Fibroblast of peridontal ligament (primary cell): Measurements from ENCODE around the gene TJP1.
"Not testable (repeated sequence)": the region's sequence is repeated elsewhere in the genome, so short reads cannot be mapped to it uniquely, and the experiment has no call there.

ENCODE experiments used
- DNase-seq: peaks from one replicate; pipeline ENCODE4 v3.0.0-alpha.2; 2010; ENCODE audit errors: extremely low read depth

TJP1 gene

GRCh38 chr15:29681946-29682345, 140.3 kb downstream of the TJP1 start:
- no peak for DNase-seq

DNA sequence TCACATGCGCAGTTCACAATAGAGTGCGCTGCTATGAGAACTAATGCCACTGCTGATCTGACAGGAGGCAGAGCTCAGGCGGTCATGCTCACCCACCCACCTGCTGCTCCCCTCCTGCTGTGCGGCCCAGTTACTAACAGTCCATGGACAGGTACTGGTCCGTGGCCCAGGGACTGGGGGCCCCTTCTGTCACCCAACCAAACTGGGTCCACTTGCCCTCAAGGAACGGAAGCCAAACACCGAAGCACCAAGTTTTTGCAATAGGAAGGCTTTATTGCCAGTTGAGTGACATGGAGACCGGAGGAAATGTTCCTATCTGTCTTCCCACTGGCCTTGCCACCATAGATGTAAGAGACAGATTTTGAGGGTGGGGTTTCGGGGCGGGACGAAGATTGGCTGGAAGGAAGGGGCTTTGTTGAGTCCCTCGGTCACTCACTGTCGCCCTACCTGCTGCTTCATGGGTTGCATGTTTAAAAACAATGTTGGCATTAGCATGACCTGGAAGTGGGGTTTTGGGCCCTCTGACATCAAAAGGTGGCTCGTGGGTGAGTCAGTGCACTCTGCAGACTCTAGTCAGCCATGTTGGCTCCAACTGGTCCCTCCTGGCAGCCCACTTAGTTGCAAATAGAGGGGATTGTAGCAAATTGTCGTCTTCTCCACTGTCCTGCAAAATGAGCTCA, 141.0 kb downstream of the TJP1 start:
- no peak for DNase-seq

- DNase-seq, result no peak
Measured at GRCh38 chr15:29680465-29681165, 141.7 kb downstream of the TJP1 start.

DNA sequence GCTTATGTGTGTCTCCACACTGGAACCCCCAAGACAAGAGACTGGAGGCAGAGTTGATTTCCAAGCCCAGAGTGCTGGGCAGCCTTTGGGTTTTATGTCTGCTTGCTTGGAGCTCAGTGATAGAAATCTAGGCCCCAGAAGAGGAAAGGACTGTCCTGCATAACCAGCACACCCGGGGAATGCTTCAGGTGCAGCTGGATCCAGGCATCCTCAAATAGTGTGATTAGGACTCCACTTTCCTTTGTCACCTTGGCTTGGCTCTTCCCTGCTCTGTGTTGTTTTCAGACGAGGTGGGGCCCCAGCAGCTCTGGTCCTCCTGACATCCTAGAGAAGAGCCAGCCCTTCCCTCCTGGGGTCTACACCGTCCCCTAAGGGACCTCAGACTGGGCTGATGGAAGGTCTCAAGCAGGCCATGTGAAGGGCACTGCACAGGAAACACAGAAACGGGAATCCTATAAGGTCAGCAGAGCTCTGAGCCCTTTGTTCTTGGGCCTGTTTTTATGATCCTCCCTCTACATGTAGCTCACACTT, 143.7 kb downstream of the TJP1 start:
- DNase-seq, result no peak

DNA sequence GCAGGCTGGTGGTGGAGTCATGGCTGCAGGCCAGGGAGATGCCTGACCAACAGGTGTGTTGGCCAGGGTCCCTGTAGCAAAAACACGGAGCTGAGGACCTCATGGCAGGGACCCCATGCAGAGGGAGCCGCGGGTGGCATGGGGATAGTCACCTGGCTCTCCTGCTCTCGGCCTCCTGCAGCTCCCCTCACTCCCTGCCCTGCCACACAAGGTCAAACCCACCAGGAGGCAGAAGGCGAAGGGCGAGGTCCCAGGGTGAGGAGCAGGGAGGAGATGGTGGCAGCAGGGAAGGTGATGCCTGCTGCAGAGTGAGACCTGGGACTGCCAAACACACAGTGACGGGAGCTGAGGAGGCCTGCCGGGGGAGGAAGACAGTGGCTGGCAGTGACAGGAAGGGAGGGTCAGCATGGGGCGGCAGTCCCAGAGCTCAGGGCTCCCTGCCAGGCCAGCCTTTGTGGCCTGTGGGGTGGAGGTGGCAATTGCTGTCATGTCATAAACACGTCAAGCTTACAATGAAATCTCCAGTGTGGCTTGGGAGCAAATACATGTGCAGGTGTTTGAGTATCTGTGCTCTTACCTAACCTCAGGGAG, 144.3 kb downstream of the TJP1 start:
- DNase-seq, result no peak

DNA sequence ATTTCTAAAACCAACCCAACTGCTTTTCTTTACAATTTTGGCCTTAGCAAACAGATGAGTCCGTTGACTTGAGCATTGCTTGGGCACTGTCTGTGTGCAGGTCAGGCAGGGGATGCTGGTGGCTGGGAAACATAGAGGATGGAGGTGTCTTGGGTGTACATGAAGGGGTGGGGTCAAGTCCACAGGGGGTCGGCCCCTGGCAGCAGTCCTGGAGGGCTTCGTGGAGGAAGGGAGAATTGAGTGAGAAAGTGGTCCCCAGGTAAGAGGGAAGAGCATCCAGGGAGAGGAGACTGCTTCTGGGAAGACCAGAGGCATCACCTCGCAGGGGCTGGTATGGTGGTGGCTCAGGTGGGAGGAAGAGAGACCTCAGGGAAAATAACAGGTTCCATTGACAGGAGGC, 144.8 kb downstream of the TJP1 start:
- DNase-seq, result no peak

GRCh38 chr15:29676961-29677402, 145.3 kb downstream of the TJP1 start:
- no peak for DNase-seq

DNA sequence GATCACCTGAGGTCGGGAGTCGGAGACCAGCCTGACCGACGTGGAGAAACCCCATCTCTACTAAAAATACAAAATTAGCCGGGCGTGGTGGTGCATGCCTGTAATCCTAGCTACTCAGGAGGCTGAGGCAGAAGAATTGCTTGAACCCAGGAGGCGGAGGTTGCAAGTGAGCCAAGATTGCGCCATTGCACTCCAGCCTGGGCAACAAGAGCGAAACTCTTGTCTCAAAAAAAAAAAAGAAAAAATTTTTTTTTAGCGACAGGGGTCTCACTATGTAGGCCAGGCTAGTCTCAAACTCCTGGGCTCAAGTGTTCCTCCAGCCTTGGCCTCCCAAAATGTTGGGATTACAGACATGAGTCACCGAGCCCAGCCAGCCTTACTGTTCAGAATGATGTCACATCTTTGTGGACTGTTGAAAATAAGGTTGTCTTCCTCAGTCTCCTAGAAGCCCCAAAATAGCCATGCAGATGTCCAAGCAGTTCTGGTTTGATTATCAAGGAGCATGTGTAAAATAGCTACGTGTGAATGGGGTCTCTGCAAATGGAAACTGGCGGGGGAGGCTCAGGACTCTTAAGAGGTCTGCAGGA, 145.8 kb downstream of the TJP1 start:
- DNase-seq, result not testable (repeated sequence)

- DNase-seq, result no peak
Measured at GRCh38 chr15:29675791-29676301, 146.4 kb downstream of the TJP1 start.

DNA sequence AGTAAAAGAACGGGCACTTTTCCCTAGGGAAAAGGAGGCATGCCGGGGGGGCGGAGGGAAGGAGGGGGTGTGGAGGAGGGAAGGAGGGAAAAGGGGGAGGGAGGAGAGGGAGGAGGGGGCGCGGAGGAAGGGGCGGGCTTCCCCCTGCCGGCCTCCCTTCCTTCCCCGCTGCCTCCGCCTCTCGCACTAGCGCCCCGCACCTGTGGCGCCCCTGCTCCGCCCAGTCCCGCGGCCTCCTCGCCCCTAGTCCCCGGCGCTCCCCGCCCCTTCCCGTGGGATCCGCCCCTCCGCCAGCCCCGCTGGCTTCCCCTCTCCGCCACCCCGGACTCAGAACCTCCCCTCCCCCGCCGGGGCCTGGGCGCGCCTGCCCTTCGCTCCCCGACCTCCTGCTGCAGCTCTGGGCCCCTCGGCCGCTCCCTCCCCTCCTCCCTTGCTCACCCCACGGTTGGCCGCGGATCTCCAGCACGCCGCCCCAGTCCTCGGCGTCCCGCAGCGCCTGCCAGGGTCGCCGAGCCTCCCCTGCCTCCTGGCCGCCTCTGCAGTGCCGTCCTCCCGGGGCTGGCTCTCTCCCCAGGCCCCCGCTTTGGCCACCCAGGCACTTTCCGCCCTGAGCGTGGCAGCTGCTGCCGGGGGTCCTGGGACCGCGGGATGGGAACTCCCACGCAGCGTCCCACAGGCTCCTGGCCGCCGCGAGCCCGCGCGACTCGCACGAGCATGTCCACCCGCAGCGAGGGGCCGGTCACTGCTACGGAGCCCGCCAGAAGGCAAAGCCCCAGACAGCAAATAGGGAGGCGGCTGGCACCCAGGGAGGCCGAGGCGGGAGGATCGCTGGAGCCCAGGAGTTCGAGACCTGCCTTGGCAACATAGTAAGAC, 147.4 kb downstream of the TJP1 start:
- DNase-seq, result no peak

- DNase-seq, result no peak
Measured at GRCh38 chr15:29672923-29673809, 149.1 kb downstream of the TJP1 start.

DNA sequence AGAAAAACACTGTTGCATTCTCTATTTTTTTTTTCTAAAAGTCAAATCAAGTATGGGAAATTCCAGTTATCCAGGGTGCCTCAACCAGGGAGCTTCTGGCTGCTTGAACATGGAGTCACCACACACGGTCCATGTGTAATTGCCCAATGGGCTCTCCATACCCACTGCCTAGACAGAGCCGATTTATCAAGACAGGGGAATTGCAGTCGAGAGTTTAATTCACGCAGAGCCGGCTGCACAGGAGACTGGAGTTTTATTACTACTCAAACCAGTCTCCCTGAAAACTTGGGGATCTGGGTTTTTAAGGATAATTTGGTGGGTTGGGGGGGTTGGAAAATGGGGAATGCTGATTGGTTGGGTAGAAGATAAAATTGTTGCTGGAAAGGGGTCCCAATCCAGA, 149.8 kb downstream of the TJP1 start:
- DNase-seq, result no peak

DNA sequence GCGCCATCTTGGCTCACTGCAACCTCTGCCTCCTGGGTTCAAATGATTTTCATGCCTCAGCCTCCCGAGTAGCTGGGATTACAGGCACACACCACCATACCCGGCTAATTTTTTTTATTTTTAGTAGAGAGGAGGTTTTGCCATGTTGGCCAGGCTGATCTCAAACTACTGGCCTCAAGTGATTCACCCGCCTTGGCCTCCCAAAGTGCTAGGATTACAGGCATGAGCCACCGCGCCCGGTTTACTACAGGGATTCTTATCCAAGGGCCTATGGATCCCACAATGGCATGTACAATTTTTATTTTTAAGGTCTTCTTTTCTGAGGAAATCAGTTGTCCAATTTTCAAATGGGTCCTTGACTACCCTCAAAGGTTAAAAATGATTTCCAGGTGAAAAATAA, 150.2 kb downstream of the TJP1 start:
- DNase-seq, result not testable (repeated sequence)

GRCh38 chr15:29670998-29671981, 151.0 kb downstream of the TJP1 start:
- DNase-seq, result peak; percentile 75

- DNase-seq, result no peak
Measured at GRCh38 chr15:29670266-29670665, 152.0 kb downstream of the TJP1 start.

DNA sequence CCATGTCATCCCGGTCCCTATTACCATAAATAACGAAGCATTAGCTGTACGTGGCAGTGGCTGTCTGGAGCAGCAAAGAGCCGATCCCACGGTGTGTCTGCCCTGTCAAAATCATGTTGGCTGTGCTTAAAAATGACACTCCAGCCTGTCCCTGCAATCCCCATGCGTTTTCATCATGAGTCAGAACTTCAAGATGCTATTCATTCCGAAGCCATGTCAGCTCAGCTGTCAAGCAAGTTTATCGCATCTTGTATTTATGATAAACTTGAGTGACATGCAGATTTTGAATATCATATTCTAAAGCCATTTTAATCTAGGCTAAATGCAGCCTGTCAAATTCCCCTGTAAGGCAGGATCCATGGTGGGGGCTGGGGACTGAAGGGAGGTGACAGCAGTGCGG, 152.4 kb downstream of the TJP1 start:
- DNase-seq, result no peak

GRCh38 chr15:29668120-29668602, 154.1 kb downstream of the TJP1 start:
- peak; percentile 76 for DNase-seq

GRCh38 chr15:29666241-29666640, 156.0 kb downstream of the TJP1 start:
- no peak for DNase-seq
